ENCODE measurements around the gene RUBCNL. TPM values are rescaled to one million over a fixed set of nuclear protein-coding genes. Genes with fewer than 3 reads are reported as not detected.
"Not testable (repeated sequence)": the region's sequence is repeated elsewhere in the genome, so short reads cannot be mapped to it uniquely, and the experiment has no call there.

Gene RUBCNL
- total RNA-seq, 1 donor from 2014 or later: not detected

- no peak for DNase-seq (ENCODE audit: extremely low read depth, low read depth, low spot score)
Observed at GRCh38 chr13:46374710-46375109, 12.3 kb downstream of the RUBCNL start.

- DNase-seq (ENCODE audit: extremely low read depth, low read depth, low spot score): no peak
Observed at GRCh38 chr13:46373623-46374022, 13.4 kb downstream of the RUBCNL start.

GRCh38 chr13:46372938-46373337, 14.1 kb downstream of the RUBCNL start:
- DNase-seq (ENCODE audit: extremely low read depth, low read depth, low spot score): not testable (repeated sequence)

- DNase-seq (ENCODE audit: extremely low read depth, low read depth, low spot score): no peak
Observed at GRCh38 chr13:46372071-46372470, 15.0 kb downstream of the RUBCNL start.

- no peak for DNase-seq (ENCODE audit: extremely low read depth, low read depth, low spot score)
Observed at GRCh38 chr13:46369506-46370277, 17.4 kb downstream of the RUBCNL start.

- DNase-seq (ENCODE audit: extremely low read depth, low read depth, low spot score): no peak
Observed at GRCh38 chr13:46367617-46368327, 19.3 kb downstream of the RUBCNL start.

- DNase-seq (ENCODE audit: extremely low read depth, low read depth, low spot score): no peak
Observed at GRCh38 chr13:46361276-46361934, 25.6 kb downstream of the RUBCNL start.

- DNase-seq (ENCODE audit: extremely low read depth, low read depth, low spot score): no peak
Observed at GRCh38 chr13:46360604-46361003, 26.4 kb downstream of the RUBCNL start.

- DNase-seq (ENCODE audit: extremely low read depth, low read depth, low spot score): no peak
Observed at GRCh38 chr13:46359714-46360113, 27.3 kb downstream of the RUBCNL start.

GRCh38 chr13:46355901-46356590, 31.0 kb downstream of the RUBCNL start:
- no peak for DNase-seq (ENCODE audit: extremely low read depth, low read depth, low spot score)

GRCh38 chr13:46355088-46355468, 32.0 kb downstream of the RUBCNL start:
- no peak for DNase-seq (ENCODE audit: extremely low read depth, low read depth, low spot score)

GRCh38 chr13:46354156-46355087, 32.6 kb downstream of the RUBCNL start:
- DNase-seq (ENCODE audit: extremely low read depth, low read depth, low spot score): peak; percentile 52

GRCh38 chr13:46352805-46353204, 34.2 kb downstream of the RUBCNL start:
- no peak for DNase-seq (ENCODE audit: extremely low read depth, low read depth, low spot score)

- no peak for DNase-seq (ENCODE audit: extremely low read depth, low read depth, low spot score)
Observed at GRCh38 chr13:46350003-46350402, 37.0 kb downstream of the RUBCNL start.

- DNase-seq (ENCODE audit: extremely low read depth, low read depth, low spot score): no peak
Observed at GRCh38 chr13:46348961-46349360, 38.1 kb downstream of the RUBCNL start.

- no peak for DNase-seq (ENCODE audit: extremely low read depth, low read depth, low spot score)
Observed at GRCh38 chr13:46347277-46347676, 39.8 kb downstream of the RUBCNL start.

- no peak for DNase-seq (ENCODE audit: extremely low read depth, low read depth, low spot score)
Observed at GRCh38 chr13:46345866-46346265, 41.2 kb downstream of the RUBCNL start.

- no peak for DNase-seq (ENCODE audit: extremely low read depth, low read depth, low spot score)
Observed at GRCh38 chr13:46345398-46345797, 41.7 kb downstream of the RUBCNL start.

- no peak for DNase-seq (ENCODE audit: extremely low read depth, low read depth, low spot score)
Observed at GRCh38 chr13:46343279-46343994, 43.6 kb downstream of the RUBCNL start.
